GM10248 (cell line): ENCODE results near the gene ADGRF1.

Source experiments
- CTCF ChIA-PET: fragments of 300-600 bp; sonication (Branson Sonifier 250); formaldehyde crosslinking; extraction: SDS; loops from one replicate; lab custom pipeline; 2021; ENCODE audit warnings: antibody characterized with exemption; lab: Yijun Ruan, JAX
- POLR2A ChIA-PET: fragments of 350-650 bp; sonication (Branson Sonifier 250); formaldehyde crosslinking; extraction: SDS; loops from one replicate; lab custom pipeline; 2020; ENCODE audit warnings: antibody characterized with exemption; lab: Yijun Ruan, JAX
- DNase-seq: peaks from one replicate; pipeline ENCODE4 v3.0.0; 2012; ENCODE audit errors: extremely low spot score
- CTCF ChIP-seq: IDR thresholded peaks from 2 replicates; pipeline ENCODE4 v1.5.1; 2012; ENCODE audit warnings: mild to moderate bottlenecking, low read depth; ENCODE audit errors: extremely low read depth, missing control alignments, control extremely low read depth

Gene ADGRF1

GRCh38 chr6:47080083-47080596, 38.0 kb upstream of the ADGRF1 start:
- ChIA-PET POLR2A (no interaction called here), CTCF (no interaction called here)
- TF ChIP-seq CTCF = no peak
- no peak for DNase-seq

- TF ChIP-seq CTCF = no peak
- POLR2A ChIA-PET = no interaction called here
- CTCF ChIA-PET = interaction anchor here (0.8 to 1.3 kb wide), 2 partner anchors 18 to 32 kb away, joined by 3 read pairs; no protein-coding TSS in a partner anchor
- no peak for DNase-seq
These were observed 37.5 kb upstream of the ADGRF1 start for GRCh38 chr6:47079638-47080037.

- no peak for TF ChIP-seq CTCF
- POLR2A ChIA-PET = no interaction called here
- CTCF ChIA-PET = interaction anchor here (0.8 to 1.3 kb wide), 2 partner anchors 19 to 31 kb away, joined by 3 read pairs; no protein-coding TSS in a partner anchor
- no peak for DNase-seq
These were observed 36.9 kb upstream of the ADGRF1 start for GRCh38 chr6:47078991-47079390.

GRCh38 chr6:47076422-47077344, 34.6 kb upstream of the ADGRF1 start:
- ChIA-PET CTCF (interaction anchor here (1.2 to 2.4 kb wide), 4 partner anchors 11 to 30 kb away, joined by 3 to 6 read pairs (median 4); no protein-coding TSS in a partner anchor), POLR2A (no interaction called here)
- no peak for TF ChIP-seq CTCF
- no peak for DNase-seq

- no peak for DNase-seq
- no peak for TF ChIP-seq CTCF
- POLR2A ChIA-PET = no interaction called here
- CTCF ChIA-PET = interaction anchor here (1.2 to 2.4 kb wide), 4 partner anchors 10 to 29 kb away, joined by 3 to 6 read pairs (median 4); no protein-coding TSS in a partner anchor
These were observed 33.7 kb upstream of the ADGRF1 start for GRCh38 chr6:47075741-47076421.

- no peak for DNase-seq
- ChIA-PET CTCF (interaction anchor here (2.4 kb wide), 1 partner anchor 16 kb away, joined by 6 read pairs; no protein-coding TSS in a partner anchor), POLR2A (no interaction called here)
- no peak for TF ChIP-seq CTCF
These were observed 33.0 kb upstream of the ADGRF1 start for GRCh38 chr6:47075168-47075567.
